Subcutaneous adipose tissue (tissue), 4 donors: ENCODE data around the gene RER1. TPM values are rescaled to one million over a fixed set of nuclear protein-coding genes. Genes with fewer than 3 reads are reported as not detected.

Experiments
- CTCF ChIP-seq: fragments of 450-650 bp; IDR thresholded peaks from one replicate; pipeline ENCODE4 v1.5.1; 2016; ENCODE audit warnings: low read depth, mild to moderate bottlenecking, control low read depth, antibody characterized with exemption, moderate library complexity
- total RNA-seq, 4 donors: library from RNA; depleted of rRNA; stranded (reverse); fragments of >200 nt; gene quantifications; one replicate each; pipeline ENCODE4 v1.1.0, GENCODE V29; 2016

The RER1 gene
- total RNA-seq, 4 donors from 2014 or later, result 60.5 to 92.3 (median 76.4) TPM

- TF ChIP-seq CTCF, result no peak
These were observed 38.9 kb downstream of the RER1 start for GRCh38 chr1:2430592-2430973.

GRCh38 chr1:2431103-2431502, 39.5 kb downstream of the RER1 start:
- TF ChIP-seq CTCF, result no peak

GRCh38 chr1:2431518-2431917, 39.9 kb downstream of the RER1 start:
- no peak for TF ChIP-seq CTCF

GRCh38 chr1:2432441-2432844, 40.8 kb downstream of the RER1 start:
- TF ChIP-seq CTCF, result no peak

- no peak for TF ChIP-seq CTCF
These were observed 41.6 kb downstream of the RER1 start for GRCh38 chr1:2433196-2433595.

GRCh38 chr1:2433936-2434655, 42.5 kb downstream of the RER1 start:
- no peak for TF ChIP-seq CTCF

GRCh38 chr1:2435091-2435490, 43.5 kb downstream of the RER1 start:
- TF ChIP-seq CTCF, result no peak
